Spleen (tissue), 11 donors: ENCODE results near the gene PPP1R13B. TPM values are rescaled to one million over a fixed set of nuclear protein-coding genes. Genes with fewer than 3 reads are reported as not detected.

Source experiments
- DNase-seq: peaks from one replicate; pipeline ENCODE4 v3.0.0-alpha.2; 2020
- H3K27ac ChIP-seq, 8 donors: fragments of 200-600 bp; sonication (generic) in 7 of 8; 1 replicate in 4 of 8; 2 replicates in 4 of 8; pipeline versions ENCODE4 v1.5.0 to v1.8.0; 2016 to 2021; ENCODE audit warnings: inconsistent platforms in 4 of 8, mild to moderate bottlenecking in 4 of 8, moderate library complexity in 1 of 8
- H3K27me3 ChIP-seq, 7 donors: fragments of 200-600 bp; sonication (generic) in 6 of 7; replicated peaks in 1 of 7; 1 replicate in 4 of 7; 2 replicates in 3 of 7; pipeline versions ENCODE4 v1.5.0 to v1.8.0; 2016 to 2021; ENCODE audit warnings: inconsistent platforms in 3 of 7, mild to moderate bottlenecking in 1 of 7
- H3K36me3 ChIP-seq, 6 donors: fragments of 200-600 bp; sonication (generic) in 5 of 6; 1 replicate in 4 of 6; 2 replicates in 2 of 6; pipeline versions ENCODE4 v1.5.0 to v1.8.0; 2016 to 2021; ENCODE audit warnings: inconsistent platforms in 2 of 6
- H3K4me1 ChIP-seq, 6 donors: fragments of 200-600 bp; sonication (generic) in 5 of 6; 1 replicate in 3 of 6; 2 replicates in 3 of 6; pipeline versions ENCODE4 v1.5.0 to v1.8.0; 2016 to 2021; ENCODE audit warnings: inconsistent platforms in 3 of 6
- H3K4me3 ChIP-seq, 8 donors: fragments of 200-600 bp; sonication (generic) in 7 of 8; 1 replicate in 4 of 8; 2 replicates in 4 of 8; pipeline versions ENCODE4 v1.5.0 to v1.8.0; 2016 to 2021; ENCODE audit warnings: inconsistent platforms in 4 of 8, mild to moderate bottlenecking in 4 of 8, moderate library complexity in 2 of 8
- H3K9me3 ChIP-seq, 8 donors: fragments of 200-600 bp; sonication (generic) in 7 of 8; 1 replicate in 4 of 8; 2 replicates in 4 of 8; pipeline versions ENCODE4 v1.5.0 to v1.8.0; 2016 to 2021; ENCODE audit warnings: inconsistent platforms in 4 of 8
- POLR2A ChIP-seq, 3 donors: fragments of 450-650 bp; IDR thresholded peaks; one replicate each; pipeline ENCODE4 v1.5.1; 2017; ENCODE audit warnings: antibody characterized with exemption in 3 of 3, mild to moderate bottlenecking in 1 of 3
- POLR2AphosphoS5 ChIP-seq, 3 donors: sonication (generic); formaldehyde crosslinking; IDR thresholded peaks; one replicate each; pipeline ENCODE4 v1.5.1; 2017; ENCODE audit warnings: antibody characterized with exemption in 3 of 3
- WGBS, 5 donors: extraction: QIAGEN DNeasy Blood & Tissue Kit in 3 of 5; methylation state at CpG; one replicate each; pipeline versions ENCODE4 v1.1.5 to v1.1.7; 2013 to 2018; 5-methylcytosine and 5-hydroxymethylcytosine counted together
- intact Hi-C: fragments of 100-400 bp; cut with DNase I; formaldehyde crosslinking; loops from one replicate; pipeline ENCODE4 v1.15.0; 2023; ENCODE audit warnings: low total_unique reads
- polyA plus RNA-seq, 3 donors: library from polyadenylated mRNA; stranded (reverse); fragments of 200-250 nt; gene quantifications; one replicate each; pipeline ENCODE4 v1.2.1, GENCODE V29; 2013
- total RNA-seq, 7 donors: library from RNA; depleted of rRNA in 3 of 7; stranded (reverse); fragments of >200 nt in 3 of 7; fragmentation: NEBNext Ultra II Directional in 4 of 7; extraction: Animal tissue kit (Norgen Biotek cat#: 25700) in 4 of 7; gene quantifications; one replicate each; pipeline versions ENCODE4 v1.1.0 to v1.2.1, GENCODE V29; 2016 to 2021
- TF ChIP-seq, protein P1 (sequence below), 11 experiments: fragments of 200-600 bp in 7 of 11; fragments of 450-650 bp in 4 of 11; sonication (generic) in 4 of 11; IDR thresholded peaks in 8 of 11; conservative IDR thresholded peaks in 3 of 11; 1 replicate in 7 of 11; 2 replicates in 4 of 11; pipeline versions ENCODE4 v1.4.0 to v1.8.0; 2016 to 2021; ENCODE audit warnings: antibody characterized with exemption in 11 of 11, inconsistent platforms in 4 of 11, mild to moderate bottlenecking in 1 of 11
- donor health status: healthy with polysubstance abuse.
- donor health status: DM: no; HTN: no; CAD: no; lungs with moderate emphysema.
- donor health status: DM: no; HTN: no; CAD: no.
- donor health status: Bipolar disorder and iron deficiency.
- donor health status: healthy.
- donor health status: DM: no; HTN: no; CAD: no.
- donor health status: DM: yes; HTN: yes; CAD: no.

Gene PPP1R13B
- total and polyA plus RNA-seq, 10 donors, result 5.7 to 95.3 (median 36.6) TPM

DNA sequence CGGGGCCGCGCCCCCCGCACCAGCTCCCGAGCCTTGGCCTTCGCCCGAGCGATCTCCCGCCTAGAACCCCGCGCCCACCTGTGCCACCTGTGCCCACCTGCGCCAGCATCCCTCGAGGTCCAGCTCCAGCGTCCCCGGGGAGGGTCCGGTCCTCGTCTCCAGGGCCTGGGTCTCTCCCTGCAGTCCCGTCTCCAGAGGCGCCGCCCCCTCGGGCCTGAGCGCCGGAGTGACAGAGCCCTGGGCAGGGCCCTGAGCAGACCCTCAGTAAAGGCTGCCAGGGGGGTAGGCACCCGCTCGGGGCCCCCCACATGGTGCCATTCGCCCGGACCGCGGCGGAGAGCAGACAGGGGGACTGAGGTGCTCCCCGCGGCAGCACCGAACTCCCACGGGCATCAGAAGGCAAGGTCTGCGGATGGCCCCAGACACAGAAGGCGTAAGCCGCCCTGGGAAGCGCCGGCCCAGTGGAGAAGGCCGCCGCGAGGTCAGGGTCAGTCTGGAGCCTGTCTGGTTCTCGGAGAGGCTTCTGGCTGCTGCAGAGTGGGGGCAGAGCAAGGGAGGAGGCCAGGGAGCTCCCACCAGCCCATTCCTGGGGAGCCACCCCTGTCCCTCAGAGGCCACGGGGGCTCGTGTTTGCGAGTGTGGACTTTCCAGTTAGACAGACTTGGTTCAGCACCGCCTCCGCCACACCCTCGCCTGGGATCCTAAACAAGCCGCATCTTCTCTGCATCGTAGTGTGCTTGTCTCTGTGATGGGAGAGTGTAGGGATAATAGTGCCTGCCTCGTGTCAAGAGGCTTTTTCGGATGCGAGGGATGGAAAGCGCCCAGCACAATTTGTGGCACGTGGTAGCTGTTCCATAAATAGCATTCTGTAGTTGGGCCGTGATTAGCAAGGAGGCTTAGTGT lies 1.1 kb upstream of the PPP1R13B start:
- WGBS, 5 donors, result 29 to 59% (median 40%) methylated on average over 36 to 57 of the region's 57 CpGs
- peak overlapping the region; percentile 39 to 87 (median 68) for H3K4me3 ChIP-seq
- H3K27ac ChIP-seq, result peak overlapping the region; percentile 7 to 93 (median 81)
- no peak for TF ChIP-seq POLR2A (IDR thresholded peaks at IDR 0.05)
- TF ChIP-seq POLR2AphosphoS5 (IDR thresholded peaks at IDR 0.05), result peak in 2 of 3 donors; percentile 48 to 65
- TF ChIP-seq, protein P1, sequence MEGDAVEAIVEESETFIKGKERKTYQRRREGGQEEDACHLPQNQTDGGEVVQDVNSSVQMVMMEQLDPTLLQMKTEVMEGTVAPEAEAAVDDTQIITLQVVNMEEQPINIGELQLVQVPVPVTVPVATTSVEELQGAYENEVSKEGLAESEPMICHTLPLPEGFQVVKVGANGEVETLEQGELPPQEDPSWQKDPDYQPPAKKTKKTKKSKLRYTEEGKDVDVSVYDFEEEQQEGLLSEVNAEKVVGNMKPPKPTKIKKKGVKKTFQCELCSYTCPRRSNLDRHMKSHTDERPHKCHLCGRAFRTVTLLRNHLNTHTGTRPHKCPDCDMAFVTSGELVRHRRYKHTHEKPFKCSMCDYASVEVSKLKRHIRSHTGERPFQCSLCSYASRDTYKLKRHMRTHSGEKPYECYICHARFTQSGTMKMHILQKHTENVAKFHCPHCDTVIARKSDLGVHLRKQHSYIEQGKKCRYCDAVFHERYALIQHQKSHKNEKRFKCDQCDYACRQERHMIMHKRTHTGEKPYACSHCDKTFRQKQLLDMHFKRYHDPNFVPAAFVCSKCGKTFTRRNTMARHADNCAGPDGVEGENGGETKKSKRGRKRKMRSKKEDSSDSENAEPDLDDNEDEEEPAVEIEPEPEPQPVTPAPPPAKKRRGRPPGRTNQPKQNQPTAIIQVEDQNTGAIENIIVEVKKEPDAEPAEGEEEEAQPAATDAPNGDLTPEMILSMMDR (IDR thresholded peaks at IDR 0.05 in 8 of 11, conservative IDR thresholded peaks at IDR 0.05 in 3 of 11), result no peak
- H3K27me3 ChIP-seq, result peaks cover 0 to 24% (median 0%) of the 10 kb centered on the region in 7 donors
- peak; percentile 87 for DNase-seq
- peaks cover 0 to 10% (median 0%) of the 10 kb centered on the region in 6 donors for H3K36me3 ChIP-seq
- no peaks in the 10 kb centered on the region for H3K9me3 ChIP-seq
- H3K4me1 ChIP-seq, result peaks cover 8 to 41% (median 24%) of the 10 kb centered on the region in 6 donors
- intact Hi-C loops, result no loop called here

DNA sequence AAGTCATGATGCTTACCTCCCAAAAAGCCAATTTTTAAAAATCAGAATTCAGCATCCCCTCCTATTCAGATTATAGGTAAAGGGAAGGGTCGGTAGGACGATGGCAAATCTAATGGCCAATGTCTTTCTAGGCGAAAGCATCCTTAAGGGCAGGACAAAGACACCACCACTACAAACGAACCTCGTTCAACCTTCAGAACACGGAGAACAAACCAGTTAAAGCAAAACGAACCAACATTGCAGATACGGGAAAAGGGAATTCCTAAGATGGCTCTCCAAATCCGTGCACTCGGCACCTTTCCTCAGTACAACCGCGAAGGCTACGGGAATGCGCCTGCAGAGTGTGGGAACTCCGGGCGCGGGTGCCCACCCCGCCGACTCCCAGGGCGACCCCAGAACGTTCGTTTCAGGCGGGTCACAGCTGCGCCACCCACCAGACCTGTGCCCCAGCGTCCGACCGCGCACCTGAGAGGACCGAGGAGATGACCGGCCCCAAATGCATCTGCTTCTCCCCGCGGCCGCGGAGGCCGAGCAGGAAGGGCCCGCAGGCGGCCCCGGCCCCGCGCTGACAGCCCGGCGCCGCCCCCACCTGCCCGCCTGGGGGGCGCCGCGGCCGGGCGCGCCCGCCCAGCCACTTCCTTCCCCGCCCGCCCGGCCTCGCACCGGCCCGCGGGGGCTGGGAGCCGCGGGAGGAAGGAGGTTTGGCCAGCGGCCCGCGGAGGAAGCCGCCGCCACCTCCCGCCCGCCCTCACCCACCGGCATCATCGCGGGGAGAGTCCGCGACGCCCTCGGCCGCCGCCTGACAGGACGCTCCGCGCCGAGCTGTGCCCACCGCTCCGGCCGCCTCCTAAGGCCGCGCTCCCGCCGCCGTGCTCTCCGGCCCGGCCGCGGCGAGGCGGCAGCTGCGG lies 578 bp downstream of the PPP1R13B start:
- Histone ChIP-seq H3K4me1 (peaks cover 8 to 46% (median 24%) of the 10 kb centered on the region in 6 donors), H3K9me3 (no peaks in the 10 kb centered on the region), H3K27ac (peak overlapping the region in 6 of 8 donors; percentile 43 to 93 (median 82)), H3K36me3 (peaks cover 0 to 10% (median 0%) of the 10 kb centered on the region in 6 donors), H3K4me3 (peak overlapping the region; percentile 36 to 87 (median 70)), H3K27me3 (peaks cover 0 to 24% (median 0%) of the 10 kb centered on the region in 7 donors)
- 1 to 2% (median 1%) methylated on average over 32 to 95 of the region's 95 CpGs for WGBS, 5 donors
- intact Hi-C loops, result no loop called here
- TF ChIP-seq POLR2AphosphoS5 (IDR thresholded peaks at IDR 0.05) (no peak), POLR2A (IDR thresholded peaks at IDR 0.05) (no peak)
- TF ChIP-seq, protein P1 (IDR thresholded peaks at IDR 0.05 in 8 of 11, conservative IDR thresholded peaks at IDR 0.05 in 3 of 11), result no peak
- DNase-seq, result peak; percentile 90

DNA sequence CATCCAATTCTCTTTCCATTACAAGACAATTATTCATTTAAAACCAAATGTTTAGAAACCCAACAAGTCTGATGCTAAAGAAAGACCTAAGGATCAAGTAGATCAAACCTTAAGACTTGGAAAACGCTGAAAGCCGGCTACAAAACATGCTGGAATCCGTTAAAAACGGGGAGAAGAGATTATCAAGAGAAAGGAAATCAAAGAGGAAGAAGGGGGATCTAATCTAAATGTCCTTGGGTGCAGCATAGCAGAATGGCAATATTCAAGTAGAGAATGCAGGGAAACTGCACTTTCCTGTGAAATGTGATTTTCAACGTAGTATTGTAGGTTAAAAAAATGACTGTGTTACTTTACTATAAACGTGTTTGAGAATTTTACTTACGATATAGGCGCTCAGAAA lies 1.3 kb downstream of the PPP1R13B start:
- peaks cover 0 to 10% (median 0%) of the 10 kb centered on the region in 6 donors for H3K36me3 ChIP-seq
- peak overlapping the region; percentile 36 to 87 (median 70) for H3K4me3 ChIP-seq
- TF ChIP-seq POLR2AphosphoS5 (IDR thresholded peaks at IDR 0.05), result no peak
- TF ChIP-seq POLR2A (IDR thresholded peaks at IDR 0.05), result no peak
- TF ChIP-seq, protein P1 (IDR thresholded peaks at IDR 0.05 in 8 of 11, conservative IDR thresholded peaks at IDR 0.05 in 3 of 11), result no peak
- peaks cover 0 to 24% (median 0%) of the 10 kb centered on the region in 7 donors for H3K27me3 ChIP-seq
- peaks cover 8 to 46% (median 24%) of the 10 kb centered on the region in 6 donors for H3K4me1 ChIP-seq
- WGBS, 5 donors, result 35 to 45% (median 42%) methylated on average over 8 of the region's 8 CpGs
- intact Hi-C loops, result no loop called here
- peak overlapping the region in 5 of 8 donors; percentile 80 to 93 (median 83) for H3K27ac ChIP-seq
- DNase-seq, result no peak
- no peaks in the 10 kb centered on the region for H3K9me3 ChIP-seq
